ENCODE measurements around the gene COL6A1.

Gene COL6A1

DNA sequence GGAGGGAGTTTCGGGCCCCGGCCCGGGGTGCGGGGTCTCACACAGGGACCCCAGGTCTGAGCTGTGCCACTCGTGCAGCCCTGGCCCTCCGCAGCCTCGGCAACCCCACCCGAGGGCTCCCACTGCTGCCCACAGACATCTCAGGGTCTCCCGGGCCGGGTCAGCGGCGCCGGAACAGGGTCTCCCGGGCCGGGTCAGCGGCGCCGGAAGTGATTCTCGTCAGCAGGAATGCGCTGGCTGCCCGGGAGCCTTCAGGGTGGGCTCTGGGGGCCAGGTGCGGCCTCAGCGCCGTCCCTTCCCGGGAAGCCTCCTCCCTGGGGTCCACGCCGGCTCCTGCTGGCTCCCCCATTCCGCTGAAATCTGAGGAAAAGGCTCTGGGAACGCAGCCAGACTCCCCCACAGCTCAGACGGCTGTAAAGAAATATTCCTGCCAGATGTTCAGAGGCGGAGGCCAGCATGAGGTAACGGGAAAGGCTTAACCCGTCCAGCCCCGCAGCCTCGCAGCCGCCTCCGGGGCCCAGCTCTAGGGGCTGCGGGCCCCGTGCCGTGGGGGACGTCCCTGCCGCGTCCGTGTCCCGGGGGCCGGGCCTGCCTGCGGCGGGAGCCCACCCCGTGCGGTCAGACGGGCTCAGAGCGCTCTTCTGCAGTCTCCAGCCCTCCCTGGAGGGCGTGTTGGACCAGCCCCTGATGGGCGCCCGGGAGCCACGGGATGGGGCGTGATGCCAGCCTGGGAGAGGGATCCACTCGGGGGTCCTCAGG, 8.7 kb upstream of the COL6A1 start:
- Histone ChIP-seq H3K27me3 (ENCODE audit: insufficient read depth, low read length, poor library complexity) (no peaks in the 10 kb centered on the region), H2AFZ (ENCODE audit: low read depth, low read length) (peak overlapping the region; percentile 95), H4K20me1 (ENCODE audit: insufficient read depth, low read length) (no peaks in the 10 kb centered on the region), H3K36me3 (ENCODE audit: insufficient read depth, low read length) (no peaks in the 10 kb centered on the region), H3K9me3 (ENCODE audit: insufficient read depth, low read length, severe bottlenecking) (no peaks in the 10 kb centered on the region), H3K4me1 (ENCODE audit: insufficient read depth, low read length) (peaks cover 22% of the 10 kb centered on the region), H3K9ac (ENCODE audit: low read depth, low read length) (peak overlapping the region; percentile 88), H3K79me2 (ENCODE audit: insufficient read depth, low read length) (no peaks in the 10 kb centered on the region), H3K4me3 (ENCODE audit: low read depth in 1 of 2, low read length in 2 of 2) (peak overlapping the region in 1 of 2 experiments; percentile 70; a peak in 2 of 4 replicates), H3K27ac (ENCODE audit: low read length) (peak overlapping the region; percentile 56), H3K4me2 (ENCODE audit: insufficient read depth, low read length) (peak overlapping the region; percentile 92)
- TF ChIP-seq, protein P1, sequence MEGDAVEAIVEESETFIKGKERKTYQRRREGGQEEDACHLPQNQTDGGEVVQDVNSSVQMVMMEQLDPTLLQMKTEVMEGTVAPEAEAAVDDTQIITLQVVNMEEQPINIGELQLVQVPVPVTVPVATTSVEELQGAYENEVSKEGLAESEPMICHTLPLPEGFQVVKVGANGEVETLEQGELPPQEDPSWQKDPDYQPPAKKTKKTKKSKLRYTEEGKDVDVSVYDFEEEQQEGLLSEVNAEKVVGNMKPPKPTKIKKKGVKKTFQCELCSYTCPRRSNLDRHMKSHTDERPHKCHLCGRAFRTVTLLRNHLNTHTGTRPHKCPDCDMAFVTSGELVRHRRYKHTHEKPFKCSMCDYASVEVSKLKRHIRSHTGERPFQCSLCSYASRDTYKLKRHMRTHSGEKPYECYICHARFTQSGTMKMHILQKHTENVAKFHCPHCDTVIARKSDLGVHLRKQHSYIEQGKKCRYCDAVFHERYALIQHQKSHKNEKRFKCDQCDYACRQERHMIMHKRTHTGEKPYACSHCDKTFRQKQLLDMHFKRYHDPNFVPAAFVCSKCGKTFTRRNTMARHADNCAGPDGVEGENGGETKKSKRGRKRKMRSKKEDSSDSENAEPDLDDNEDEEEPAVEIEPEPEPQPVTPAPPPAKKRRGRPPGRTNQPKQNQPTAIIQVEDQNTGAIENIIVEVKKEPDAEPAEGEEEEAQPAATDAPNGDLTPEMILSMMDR (IDR thresholded peaks at IDR 0.05; ENCODE audit: borderline replicate concordance, extremely low read depth, low read length, poor library complexity, severe bottlenecking), result no peak
- TF ChIP-seq EZH2 (IDR thresholded peaks at IDR 0.05; ENCODE audit: borderline replicate concordance, low read depth, low read length, severe bottlenecking), result no peak
- peak; percentile 6; the same call in 2 of the 3 replicates for ATAC-seq (ENCODE audit: insufficient read depth, low read depth)
- DNase-seq, result no peak

DNA sequence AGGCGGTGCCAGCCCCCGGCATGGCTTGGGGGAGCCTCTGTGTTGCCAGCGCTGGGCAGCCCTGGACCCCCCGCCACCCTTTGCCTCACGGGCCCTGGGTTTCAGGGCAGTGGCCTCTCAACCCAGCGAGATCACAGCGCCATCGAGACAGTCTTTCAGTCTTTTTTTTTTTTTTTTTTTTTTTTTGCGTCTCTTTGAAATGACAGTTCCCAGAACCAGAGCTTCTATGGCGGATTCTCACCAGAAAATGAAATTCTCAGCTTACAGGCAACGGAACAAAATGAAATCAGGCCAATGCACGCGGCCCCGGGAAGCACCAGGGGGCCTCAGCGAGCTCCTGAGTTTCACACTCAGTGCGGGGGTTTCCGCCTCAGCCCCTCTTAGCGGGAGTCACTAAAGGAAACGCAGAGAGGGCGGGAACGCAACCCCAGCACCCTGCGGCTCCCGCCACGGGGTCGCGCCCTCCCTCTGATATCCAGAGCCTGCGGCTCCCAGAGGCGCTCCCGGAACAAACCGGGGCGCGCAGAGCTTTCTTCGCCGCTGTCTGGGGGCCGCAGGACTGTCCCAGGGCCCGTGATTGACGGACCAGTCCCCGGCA, 8.0 kb upstream of the COL6A1 start:
- Histone ChIP-seq H3K27ac (ENCODE audit: low read length) (peak overlapping the region; percentile 82), H2AFZ (ENCODE audit: low read depth, low read length) (peak overlapping the region; percentile 95), H3K9ac (ENCODE audit: low read depth, low read length) (peak overlapping the region; percentile 88), H3K4me2 (ENCODE audit: insufficient read depth, low read length) (peak overlapping the region; percentile 92), H3K9me3 (ENCODE audit: insufficient read depth, low read length, severe bottlenecking) (no peaks in the 10 kb centered on the region), H3K4me3 (ENCODE audit: low read depth in 1 of 2, low read length in 2 of 2) (peak overlapping the region; percentile 37 to 70; a peak in 3 of 4 replicates), H3K4me1 (ENCODE audit: insufficient read depth, low read length) (peaks cover 22% of the 10 kb centered on the region), H4K20me1 (ENCODE audit: insufficient read depth, low read length) (no peaks in the 10 kb centered on the region), H3K36me3 (ENCODE audit: insufficient read depth, low read length) (no peaks in the 10 kb centered on the region), H3K79me2 (ENCODE audit: insufficient read depth, low read length) (no peaks in the 10 kb centered on the region), H3K27me3 (ENCODE audit: insufficient read depth, low read length, poor library complexity) (no peaks in the 10 kb centered on the region)
- TF ChIP-seq, protein P1 (IDR thresholded peaks at IDR 0.05; ENCODE audit: borderline replicate concordance, extremely low read depth, low read length, poor library complexity, severe bottlenecking), result peak; percentile 89
- TF ChIP-seq EZH2 (IDR thresholded peaks at IDR 0.05; ENCODE audit: borderline replicate concordance, low read depth, low read length, severe bottlenecking), result no peak
- peak; percentile 92 for DNase-seq
- ATAC-seq (ENCODE audit: insufficient read depth, low read depth), result peak; percentile 90

DNA sequence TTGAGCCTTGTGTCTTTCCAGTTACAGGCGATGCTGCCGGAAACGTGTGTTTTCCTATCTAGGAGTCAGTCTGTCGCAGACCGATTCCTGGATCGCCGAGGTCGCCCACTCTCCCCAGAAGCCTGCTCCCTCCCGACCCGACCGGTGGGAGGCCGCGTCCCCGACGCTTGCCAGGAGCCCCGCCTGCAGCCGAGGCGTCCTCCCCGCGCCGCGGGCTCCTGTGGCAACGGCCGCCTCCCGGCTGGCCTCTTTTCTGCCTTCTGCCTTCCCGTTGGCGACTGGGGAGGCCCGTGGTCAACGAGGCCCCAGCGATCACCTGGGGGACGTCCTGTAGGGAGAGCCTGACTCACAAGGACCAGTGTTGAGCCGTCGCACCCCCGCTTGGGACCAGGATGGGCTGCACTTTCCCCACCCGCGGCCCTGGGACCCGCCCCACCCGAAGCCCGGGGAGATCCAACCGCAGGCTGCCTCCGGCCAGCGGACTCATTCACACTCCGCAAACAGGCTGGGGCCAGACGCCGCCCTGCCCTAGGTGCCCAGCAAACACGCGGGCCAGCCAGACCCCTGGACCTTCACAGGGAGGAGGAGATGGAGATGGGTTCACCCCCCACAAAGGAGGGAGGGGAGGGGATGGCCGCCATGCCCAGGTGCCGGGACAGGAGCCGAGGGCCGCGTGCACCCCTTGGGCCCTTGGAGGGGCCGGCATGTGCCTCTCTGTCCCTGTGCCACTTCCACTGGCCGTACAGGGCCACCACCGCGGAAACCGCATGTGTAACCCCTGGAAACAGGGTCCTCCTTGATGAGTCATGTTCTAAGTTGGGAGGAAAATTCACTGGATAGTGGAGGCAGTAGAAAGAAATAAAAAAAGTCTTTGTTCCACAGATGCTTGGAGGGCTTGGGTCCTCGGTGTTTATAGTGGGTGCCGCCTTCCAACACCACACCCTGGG, 7.2 kb upstream of the COL6A1 start:
- H3K9me3 ChIP-seq (ENCODE audit: insufficient read depth, low read length, severe bottlenecking), result no peaks in the 10 kb centered on the region
- TF ChIP-seq, protein P1 (IDR thresholded peaks at IDR 0.05; ENCODE audit: borderline replicate concordance, extremely low read depth, low read length, poor library complexity, severe bottlenecking), result no peak
- TF ChIP-seq EZH2 (IDR thresholded peaks at IDR 0.05; ENCODE audit: borderline replicate concordance, low read depth, low read length, severe bottlenecking), result no peak
- peak overlapping the region; percentile 92 for H3K4me2 ChIP-seq (ENCODE audit: insufficient read depth, low read length)
- H3K9ac ChIP-seq (ENCODE audit: low read depth, low read length), result peak overlapping the region; percentile 88
- no peaks in the 10 kb centered on the region for H3K79me2 ChIP-seq (ENCODE audit: insufficient read depth, low read length)
- peak overlapping the region; percentile 82 for H3K27ac ChIP-seq (ENCODE audit: low read length)
- no peaks in the 10 kb centered on the region for H4K20me1 ChIP-seq (ENCODE audit: insufficient read depth, low read length)
- H2AFZ ChIP-seq (ENCODE audit: low read depth, low read length), result peak overlapping the region; percentile 95
- peaks cover 22% of the 10 kb centered on the region for H3K4me1 ChIP-seq (ENCODE audit: insufficient read depth, low read length)
- DNase-seq, result no peak
- ATAC-seq (ENCODE audit: insufficient read depth, low read depth), result peak; percentile 56
- no peaks in the 10 kb centered on the region for H3K36me3 ChIP-seq (ENCODE audit: insufficient read depth, low read length)
- no peaks in the 10 kb centered on the region for H3K27me3 ChIP-seq (ENCODE audit: insufficient read depth, low read length, poor library complexity)
- peak overlapping the region; percentile 37 to 70; a peak in 3 of 4 replicates for H3K4me3 ChIP-seq (ENCODE audit: low read depth in 1 of 2, low read length in 2 of 2)
